ENCODE measurements around the gene PLA2G4E. TPM values are rescaled to one million over a fixed set of nuclear protein-coding genes. Genes with fewer than 3 reads are reported as not detected.

The PLA2G4E gene
- total RNA-seq, 3 donors from 2014 or later, result not detected

DNA sequence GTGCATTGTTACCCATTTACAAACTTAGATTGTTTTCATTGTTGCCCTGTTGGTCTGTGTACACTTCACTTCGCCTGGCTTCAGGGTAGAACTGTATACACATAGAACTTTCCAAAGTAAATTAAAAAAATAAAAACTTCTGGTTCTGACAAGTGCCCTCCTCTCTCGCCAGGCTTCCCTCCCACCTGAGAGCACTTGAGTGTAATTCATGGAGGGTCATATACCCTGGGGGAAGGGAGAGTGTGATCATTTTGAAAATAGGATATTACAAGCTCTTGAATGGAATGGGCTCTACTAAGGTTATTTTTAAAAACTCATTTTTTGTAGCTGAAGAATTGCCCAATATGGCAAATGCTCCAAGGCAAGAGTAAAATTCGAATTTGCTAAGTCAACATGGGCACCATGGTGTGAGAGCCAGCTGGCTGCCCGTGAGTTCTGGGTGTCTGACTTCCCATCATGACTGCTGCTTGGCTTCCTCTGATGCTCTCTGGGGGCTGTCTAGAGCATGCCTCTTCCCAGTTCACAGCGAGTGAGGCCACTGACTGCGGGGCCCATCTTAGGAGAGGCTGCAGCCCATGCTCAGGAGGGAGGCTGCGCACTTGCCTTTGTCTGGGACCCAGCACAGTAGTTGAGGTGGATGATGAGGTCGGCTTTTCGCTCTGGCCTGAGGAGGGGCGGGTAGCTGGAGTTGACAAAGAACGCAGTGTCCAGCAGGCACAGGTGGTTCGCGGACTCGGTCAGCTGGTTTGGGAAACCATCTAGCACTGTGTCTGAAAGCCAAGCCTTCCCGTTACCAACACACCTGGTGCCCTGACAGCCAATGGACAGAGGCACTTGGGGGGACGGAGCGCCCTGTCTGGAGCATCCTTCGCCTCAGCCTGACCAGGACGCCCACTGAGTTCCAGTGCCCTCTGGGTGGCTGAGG, 35.3 kb downstream of the PLA2G4E start:
- Histone ChIP-seq H3K36me3 (no peaks in the 10 kb centered on the region), H3K27me3 (no peaks in the 10 kb centered on the region), H3K4me1 (no peaks in the 10 kb centered on the region), H3K9me3 (no peaks in the 10 kb centered on the region), H3K4me3 (no peak overlapping the region), H3K27ac (no peak overlapping the region)
- TF ChIP-seq, protein P1, sequence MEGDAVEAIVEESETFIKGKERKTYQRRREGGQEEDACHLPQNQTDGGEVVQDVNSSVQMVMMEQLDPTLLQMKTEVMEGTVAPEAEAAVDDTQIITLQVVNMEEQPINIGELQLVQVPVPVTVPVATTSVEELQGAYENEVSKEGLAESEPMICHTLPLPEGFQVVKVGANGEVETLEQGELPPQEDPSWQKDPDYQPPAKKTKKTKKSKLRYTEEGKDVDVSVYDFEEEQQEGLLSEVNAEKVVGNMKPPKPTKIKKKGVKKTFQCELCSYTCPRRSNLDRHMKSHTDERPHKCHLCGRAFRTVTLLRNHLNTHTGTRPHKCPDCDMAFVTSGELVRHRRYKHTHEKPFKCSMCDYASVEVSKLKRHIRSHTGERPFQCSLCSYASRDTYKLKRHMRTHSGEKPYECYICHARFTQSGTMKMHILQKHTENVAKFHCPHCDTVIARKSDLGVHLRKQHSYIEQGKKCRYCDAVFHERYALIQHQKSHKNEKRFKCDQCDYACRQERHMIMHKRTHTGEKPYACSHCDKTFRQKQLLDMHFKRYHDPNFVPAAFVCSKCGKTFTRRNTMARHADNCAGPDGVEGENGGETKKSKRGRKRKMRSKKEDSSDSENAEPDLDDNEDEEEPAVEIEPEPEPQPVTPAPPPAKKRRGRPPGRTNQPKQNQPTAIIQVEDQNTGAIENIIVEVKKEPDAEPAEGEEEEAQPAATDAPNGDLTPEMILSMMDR (IDR thresholded peaks at IDR 0.05), result no peak
- TF ChIP-seq POLR2AphosphoS5 (IDR thresholded peaks at IDR 0.05), result no peak
- no peak for TF ChIP-seq POLR2A (IDR thresholded peaks at IDR 0.05)
- intact Hi-C loops (cut with DNase I; ENCODE audit: low total_unique reads), result no loop called here
- DNase-seq (ENCODE audit: low spot score in 2 of 2), result no peak

DNA sequence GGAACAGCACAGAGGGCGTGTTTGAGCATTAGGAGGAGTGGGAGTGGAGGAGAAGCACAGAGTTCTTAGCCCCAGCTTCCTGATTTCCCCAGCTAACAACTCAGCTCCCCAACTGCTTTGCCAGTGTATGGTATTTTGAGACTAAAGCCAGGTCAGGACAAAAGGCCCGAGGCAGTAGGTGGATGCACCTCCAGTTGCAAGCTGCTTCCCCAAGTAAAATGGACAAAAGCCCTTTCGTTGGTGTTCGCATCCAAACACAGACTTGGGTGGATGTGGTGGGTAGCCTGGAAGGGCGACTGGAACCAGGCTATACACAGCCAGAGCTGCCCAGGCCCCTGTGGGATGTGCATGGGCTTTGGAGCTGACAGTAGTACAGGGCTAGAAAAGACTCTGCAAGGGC, 36.2 kb downstream of the PLA2G4E start:
- Histone ChIP-seq H3K4me1 (no peaks in the 10 kb centered on the region), H3K9me3 (no peaks in the 10 kb centered on the region), H3K27me3 (no peaks in the 10 kb centered on the region), H3K36me3 (no peaks in the 10 kb centered on the region), H3K4me3 (no peak overlapping the region), H3K27ac (no peak overlapping the region)
- TF ChIP-seq, protein P1 (IDR thresholded peaks at IDR 0.05), result no peak
- no peak for TF ChIP-seq POLR2AphosphoS5 (IDR thresholded peaks at IDR 0.05)
- TF ChIP-seq POLR2A (IDR thresholded peaks at IDR 0.05), result no peak
- intact Hi-C loops (cut with DNase I; ENCODE audit: low total_unique reads), result no loop called here
- peak in 1 of 2 donors; percentile 22 for DNase-seq (ENCODE audit: low spot score in 2 of 2)

DNA sequence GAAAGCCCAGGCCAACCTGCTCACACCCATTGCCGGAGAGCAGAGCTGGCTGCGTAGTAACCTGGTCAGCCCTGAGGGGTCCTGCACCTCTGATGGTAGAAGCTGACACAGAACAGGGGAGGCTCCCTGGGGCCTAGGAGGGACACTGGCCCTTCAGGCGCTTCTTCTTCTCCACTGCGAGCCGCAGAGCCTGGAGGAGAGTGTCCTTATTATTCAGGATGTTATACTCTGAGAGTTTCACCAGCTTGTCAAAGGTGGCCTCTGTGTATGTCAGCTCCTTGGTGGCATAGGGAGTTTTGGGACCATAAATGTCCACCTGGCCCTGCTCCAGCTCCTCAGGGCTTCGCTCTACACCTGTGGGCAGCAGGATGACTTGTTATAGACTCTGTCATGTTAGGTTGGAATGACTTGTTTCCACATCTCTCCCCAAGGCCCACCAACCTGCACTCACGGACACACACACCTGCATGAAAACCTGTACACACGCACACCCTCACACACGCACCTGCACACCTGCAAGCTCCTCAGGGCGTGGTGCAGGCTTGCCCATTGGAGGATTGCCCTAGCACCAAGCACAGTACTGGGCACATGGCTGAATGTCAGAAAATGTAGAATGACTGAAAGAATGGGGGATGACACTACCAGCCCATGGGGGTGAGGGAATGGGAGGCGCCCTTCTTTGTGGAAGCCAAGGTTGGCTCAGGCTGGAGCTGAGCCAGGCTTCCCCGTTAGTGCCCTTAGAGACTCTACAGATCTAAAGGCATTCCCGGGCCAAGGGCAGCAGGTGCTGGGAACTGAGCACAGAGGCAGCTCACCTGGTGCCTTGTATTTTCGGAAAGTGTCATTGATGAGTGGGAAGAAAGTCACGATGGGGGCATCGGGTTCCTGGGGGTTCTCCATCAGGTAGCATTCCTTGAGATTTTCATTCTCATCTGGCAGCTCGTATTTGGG, 36.9 kb downstream of the PLA2G4E start:
- no peak overlapping the region for H3K4me3 ChIP-seq
- H3K27me3 ChIP-seq, result no peaks in the 10 kb centered on the region
- H3K27ac ChIP-seq, result no peak overlapping the region
- intact Hi-C loops (cut with DNase I; ENCODE audit: low total_unique reads), result no loop called here
- H3K4me1 ChIP-seq, result no peaks in the 10 kb centered on the region
- no peaks in the 10 kb centered on the region for H3K36me3 ChIP-seq
- peak in 1 of 2 donors; percentile 14 for DNase-seq (ENCODE audit: low spot score in 2 of 2)
- TF ChIP-seq, protein P1 (IDR thresholded peaks at IDR 0.05), result no peak
- TF ChIP-seq POLR2A (IDR thresholded peaks at IDR 0.05) (no peak), POLR2AphosphoS5 (IDR thresholded peaks at IDR 0.05) (no peak)
- no peaks in the 10 kb centered on the region for H3K9me3 ChIP-seq

DNA sequence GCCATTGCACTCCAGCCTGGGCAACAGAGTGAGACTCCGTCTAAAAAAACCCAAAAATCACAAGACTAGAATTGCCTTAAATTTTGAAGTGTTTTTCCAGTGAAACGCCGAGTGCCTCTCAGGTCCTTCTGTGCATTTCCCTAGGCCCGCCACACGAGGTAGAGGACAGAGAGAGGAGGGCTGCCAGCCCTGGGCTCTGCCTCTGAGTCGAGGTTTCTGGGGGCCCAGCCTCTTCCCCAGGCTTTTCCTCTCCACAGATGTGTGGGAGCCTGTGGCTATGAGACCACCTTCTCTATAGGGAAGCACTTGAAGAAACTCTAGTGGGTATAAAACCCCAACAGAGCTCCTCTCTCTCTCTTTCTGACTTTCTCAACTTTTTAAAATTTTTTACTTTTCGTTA, 37.6 kb downstream of the PLA2G4E start:
- Histone ChIP-seq H3K4me3 (no peak overlapping the region), H3K4me1 (no peaks in the 10 kb centered on the region), H3K36me3 (no peaks in the 10 kb centered on the region), H3K9me3 (no peaks in the 10 kb centered on the region), H3K27me3 (no peaks in the 10 kb centered on the region), H3K27ac (no peak overlapping the region)
- peak in 1 of 2 donors; percentile 12 for DNase-seq (ENCODE audit: low spot score in 2 of 2)
- TF ChIP-seq, protein P1 (IDR thresholded peaks at IDR 0.05), result no peak
- TF ChIP-seq POLR2AphosphoS5 (IDR thresholded peaks at IDR 0.05) (no peak), POLR2A (IDR thresholded peaks at IDR 0.05) (no peak)
- intact Hi-C loops (cut with DNase I; ENCODE audit: low total_unique reads), result no loop called here

Data from breast epithelium (tissue), 4 donors.